Thoracic aorta (tissue), 2 donors: ENCODE measurements around the gene ARHGAP8. TPM values are rescaled to one million over a fixed set of nuclear protein-coding genes. Genes with fewer than 3 reads are reported as not detected.
"Not testable (repeated sequence)": the region's sequence is repeated elsewhere in the genome, so short reads cannot be mapped to it uniquely, and the experiment has no call there.

ENCODE experiments used
- ATAC-seq: fragments of 150-250 bp; one replicate; pipeline ENCODE4 v1.8.0; 2017; ENCODE audit warnings: low read depth; ENCODE audit not compliant: insufficient number of reproducible peaks, low FRiP score
- DNase-seq: peaks from one replicate; pipeline ENCODE4 v3.0.0-alpha.2; 2020; ENCODE audit warnings: low spot score
- H3K27ac ChIP-seq, 2 donors: fragments of 200-600 bp; sonication (generic); 1 replicate in 1 of 2; 2 replicates in 1 of 2; pipeline ENCODE4 v1.5.1; 2016; ENCODE audit warnings: mild to moderate bottlenecking in 2 of 2, moderate library complexity in 2 of 2
- H3K27me3 ChIP-seq: fragments of 200-600 bp; sonication (generic); replicated peaks from 2 replicates; pipeline ENCODE4 v1.6.0; 2016; ENCODE audit warnings: mild to moderate bottlenecking; ENCODE audit not compliant: insufficient read depth
- H3K36me3 ChIP-seq: fragments of 200-600 bp; sonication (generic); one replicate; pipeline ENCODE4 v1.5.1; 2016
- H3K4me1 ChIP-seq, 2 donors: fragments of 200-600 bp; sonication (generic); 1 replicate in 1 of 2; 2 replicates in 1 of 2; pipeline versions ENCODE4 v1.5.1 to v1.6.0; 2016; ENCODE audit warnings: low read depth in 2 of 2, mild to moderate bottlenecking in 1 of 2; ENCODE audit not compliant: control insufficient read depth in 1 of 2
- H3K4me3 ChIP-seq: fragments of 200-600 bp; sonication (generic); 2 replicates; pipeline ENCODE4 v1.5.1; 2016; ENCODE audit warnings: mild to moderate bottlenecking
- H3K9me3 ChIP-seq: fragments of 200-600 bp; sonication (generic); 2 replicates; pipeline ENCODE4 v1.5.1; 2016
- CTCF ChIP-seq: fragments of 200-600 bp; sonication (generic); IDR thresholded peaks from one replicate; pipeline ENCODE4 v1.5.1; 2019; ENCODE audit warnings: antibody characterized with exemption
- total RNA-seq, 2 donors: library from RNA; depleted of rRNA; stranded (reverse); fragments of >200 nt; gene quantifications; one replicate each; pipeline versions ENCODE4 v1.1.0 to v1.2.3, GENCODE V29; 2016

Gene ARHGAP8
- total RNA-seq, 2 donors from 2014 or later, result 1.2 to 4.0 TPM

GRCh38 chr22:44848791-44849420, 96.5 kb downstream of the ARHGAP8 start:
- no peak for DNase-seq
- TF ChIP-seq CTCF, result no peak
- no peaks in the 10 kb centered on the region for H3K36me3 ChIP-seq

GRCh38 chr22:44850946-44851345, 98.6 kb downstream of the ARHGAP8 start:
- ATAC-seq (no peak), DNase-seq (no peak)
- H3K9me3 ChIP-seq, result no peaks in the 10 kb centered on the region
- no peak overlapping the region for H3K4me3 ChIP-seq
- no peak for TF ChIP-seq CTCF
- H3K36me3 ChIP-seq, result no peaks in the 10 kb centered on the region
- no peaks in the 10 kb centered on the region for H3K27me3 ChIP-seq
- no peak overlapping the region for H3K27ac ChIP-seq
- no peaks in the 10 kb centered on the region for H3K4me1 ChIP-seq

More at GRCh38 chr22:44848791-44849420, 96.5 kb downstream of the ARHGAP8 start:
- no peaks in the 10 kb centered on the region for H3K4me1 ChIP-seq
- no peaks in the 10 kb centered on the region for H3K9me3 ChIP-seq
- no peak overlapping the region for H3K27ac ChIP-seq
- H3K27me3 ChIP-seq, result no peaks in the 10 kb centered on the region
- no peak for ATAC-seq
- H3K4me3 ChIP-seq, result no peak overlapping the region

GRCh38 chr22:44854641-44855040, 102.3 kb downstream of the ARHGAP8 start:
- not testable (repeated sequence) for H3K4me1 ChIP-seq, H3K27me3 ChIP-seq, DNase-seq, H3K4me3 ChIP-seq, H3K27ac ChIP-seq, H3K9me3 ChIP-seq, H3K36me3 ChIP-seq, ATAC-seq

- Histone ChIP-seq H3K27me3 (no peaks in the 10 kb centered on the region), H3K9me3 (no peaks in the 10 kb centered on the region), H3K36me3 (no peaks in the 10 kb centered on the region), H3K4me1 (no peaks in the 10 kb centered on the region), H3K27ac (no peak overlapping the region), H3K4me3 (no peak overlapping the region)
- DNase-seq (no peak), ATAC-seq (no peak)
- TF ChIP-seq CTCF, result no peak
Measured at GRCh38 chr22:44855855-44856254, 103.5 kb downstream of the ARHGAP8 start.

GRCh38 chr22:44858819-44859218, 106.4 kb downstream of the ARHGAP8 start:
- H3K9me3 ChIP-seq, H3K4me1 ChIP-seq, H3K27ac ChIP-seq, H3K36me3 ChIP-seq, H3K4me3 ChIP-seq, H3K27me3 ChIP-seq, ATAC-seq, DNase-seq: not testable (repeated sequence)

GRCh38 chr22:44859641-44860040, 107.3 kb downstream of the ARHGAP8 start:
- no peaks in the 10 kb centered on the region for H3K27me3 ChIP-seq
- no peaks in the 10 kb centered on the region for H3K4me1 ChIP-seq
- DNase-seq (no peak), ATAC-seq (no peak)
- no peak overlapping the region for H3K27ac ChIP-seq
- TF ChIP-seq CTCF, result no peak
- no peaks in the 10 kb centered on the region for H3K9me3 ChIP-seq
- H3K36me3 ChIP-seq, result no peaks in the 10 kb centered on the region
- no peak overlapping the region for H3K4me3 ChIP-seq
